ENCODE results near the gene LY6G6D. TPM values are rescaled to one million over a fixed set of nuclear protein-coding genes. Genes with fewer than 3 reads are reported as not detected.
"Not testable (repeated sequence)": the region's sequence is repeated elsewhere in the genome, so short reads cannot be mapped to it uniquely, and the experiment has no call there.

Gene LY6G6D
- total RNA-seq, 1 experiment from 2014 or later: not detected

DNA sequence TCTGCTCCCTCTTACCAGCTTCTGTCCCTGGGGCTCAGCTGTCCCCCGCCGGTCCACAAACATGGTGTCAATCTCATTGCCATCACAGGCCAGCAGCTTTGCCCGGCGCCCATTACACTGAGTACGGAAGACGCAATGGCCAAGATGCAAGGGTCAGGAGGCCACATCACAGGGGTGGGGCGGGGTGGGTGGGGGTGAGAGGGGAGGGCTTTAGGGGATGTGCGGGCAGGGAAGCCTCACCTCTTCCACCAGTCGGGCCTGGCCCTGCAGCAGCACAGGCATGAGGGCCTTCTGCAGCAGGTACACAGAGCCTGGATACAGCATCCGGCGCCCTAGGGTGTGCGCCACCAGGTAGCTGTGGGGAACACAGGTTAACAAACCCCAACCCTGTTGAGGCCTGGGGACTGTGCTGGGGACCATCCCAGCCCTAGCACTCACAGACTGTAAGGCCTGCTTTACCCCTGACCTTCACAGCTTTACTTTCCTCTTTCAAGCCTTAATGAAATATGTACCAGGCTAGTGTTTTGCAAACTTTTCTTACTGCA, 23.5 kb upstream of the LY6G6D start:
- DNase-seq (ENCODE audit: extremely low read depth, low read depth): no peak

- DNase-seq (ENCODE audit: extremely low read depth, low read depth): no peak
These were observed 22.8 kb upstream of the LY6G6D start for GRCh38 chr6:31692353-31692752.

DNA sequence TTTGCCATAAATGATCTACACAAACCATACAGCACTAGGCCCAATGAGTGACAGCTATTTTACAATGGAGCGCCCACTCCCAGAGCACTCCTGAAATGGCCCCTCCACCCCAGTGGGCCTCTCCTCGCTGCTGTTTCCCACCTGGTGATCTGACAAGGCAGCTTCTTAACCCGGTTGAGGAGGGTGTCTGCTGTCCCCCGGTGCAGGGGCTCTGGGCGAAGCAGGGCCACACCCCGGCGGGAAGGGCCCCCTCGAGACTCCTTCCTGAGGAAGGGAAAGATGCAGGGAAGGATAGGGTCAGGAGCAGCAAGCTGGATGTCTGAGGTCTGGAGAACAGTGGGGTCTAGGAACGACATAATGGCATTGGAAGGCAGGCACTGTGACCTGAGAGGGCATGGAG, 22.3 kb upstream of the LY6G6D start:
- DNase-seq (ENCODE audit: extremely low read depth, low read depth): no peak

GRCh38 chr6:31693535-31693934, 21.6 kb upstream of the LY6G6D start:
- no peak for DNase-seq (ENCODE audit: extremely low read depth, low read depth)

DNA sequence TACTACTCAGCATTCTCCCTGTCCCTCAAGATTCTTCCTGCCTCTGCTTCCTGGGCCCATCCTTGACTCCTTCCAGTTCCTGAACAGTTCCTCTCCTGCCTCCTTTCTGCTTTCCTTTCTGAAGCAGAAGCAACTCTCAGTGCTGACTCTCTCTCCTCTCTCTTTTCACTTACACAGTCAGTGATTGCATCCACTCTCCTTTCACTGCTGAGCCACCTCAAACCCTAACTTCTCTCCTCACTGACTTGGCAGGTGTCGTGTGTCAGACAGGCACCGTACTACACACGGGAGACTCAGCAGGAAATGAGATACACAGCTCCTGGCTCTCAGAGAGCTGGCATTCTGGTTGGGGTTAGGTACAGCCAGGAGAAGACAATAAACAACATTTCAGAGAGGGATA, 17.6 kb upstream of the LY6G6D start:
- no peak for DNase-seq (ENCODE audit: extremely low read depth, low read depth)

GRCh38 chr6:31700740-31701401, 14.3 kb upstream of the LY6G6D start:
- no peak for DNase-seq (ENCODE audit: extremely low read depth, low read depth)

DNA sequence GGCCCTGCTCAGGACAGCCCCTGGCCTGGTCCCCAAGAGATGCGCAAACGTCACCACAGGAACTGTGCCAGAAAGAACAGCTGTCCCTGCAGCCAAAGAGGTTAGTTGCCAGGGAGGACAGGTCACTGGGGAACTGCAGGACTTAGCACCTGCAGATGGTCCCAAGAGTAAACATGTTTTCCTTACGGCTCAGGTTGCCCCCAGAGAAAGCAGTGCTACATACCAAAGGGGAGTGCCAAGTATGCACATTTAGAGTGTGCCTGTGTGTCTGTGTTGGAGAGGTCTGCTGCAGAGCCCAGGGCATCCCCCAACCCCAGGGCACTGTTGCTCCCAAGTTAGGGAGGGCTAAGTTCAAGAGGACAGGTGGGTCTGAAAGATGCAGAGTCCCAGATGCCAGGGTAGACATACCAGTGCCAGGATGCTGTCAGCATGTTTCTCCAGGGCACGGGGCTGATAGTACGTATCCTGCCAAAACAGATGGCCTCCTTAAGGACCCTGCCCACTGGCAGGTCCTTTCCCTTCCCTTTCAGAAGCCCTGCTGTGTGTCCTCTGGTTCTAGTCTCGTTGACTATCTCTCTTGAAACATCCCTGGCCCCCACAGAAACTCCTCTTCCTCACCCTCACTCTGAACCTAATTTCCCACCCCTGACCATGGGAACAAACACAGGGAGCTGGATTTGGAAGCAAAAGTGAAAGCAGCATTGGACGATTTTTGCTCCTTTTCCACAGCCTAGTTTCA, 13.3 kb upstream of the LY6G6D start:
- DNase-seq (ENCODE audit: extremely low read depth, low read depth): no peak

DNA sequence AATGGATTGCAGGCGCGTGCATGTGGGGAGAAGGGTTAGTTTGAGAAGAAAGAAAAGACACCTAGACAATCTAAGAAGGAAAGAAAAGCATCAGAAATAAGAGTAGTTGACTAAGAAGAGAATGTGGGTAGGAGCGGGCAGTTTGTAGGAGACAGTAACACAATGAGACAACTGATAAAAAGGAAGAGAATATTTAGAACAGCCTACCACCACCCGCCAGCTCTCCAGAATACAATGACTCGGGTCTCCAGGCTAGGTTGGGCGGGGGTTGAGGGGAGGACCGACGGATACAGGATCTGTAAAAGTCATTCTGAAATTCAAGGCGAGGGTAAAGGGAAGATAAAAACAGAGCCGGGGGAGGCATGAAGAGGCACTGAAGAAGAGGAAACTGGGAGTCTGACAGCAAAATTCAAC, 12.7 kb upstream of the LY6G6D start:
- DNase-seq (ENCODE audit: extremely low read depth, low read depth): no peak

GRCh38 chr6:31702819-31703716, 12.1 kb upstream of the LY6G6D start, which contains the start of gene ABHD16A:
TSS of gene ABHD16A (minus strand) at chr6:31703324. CDS start at chr6:31703281, 43 bp downstream.
- peak; percentile 95 for DNase-seq (ENCODE audit: extremely low read depth, low read depth)

DNA sequence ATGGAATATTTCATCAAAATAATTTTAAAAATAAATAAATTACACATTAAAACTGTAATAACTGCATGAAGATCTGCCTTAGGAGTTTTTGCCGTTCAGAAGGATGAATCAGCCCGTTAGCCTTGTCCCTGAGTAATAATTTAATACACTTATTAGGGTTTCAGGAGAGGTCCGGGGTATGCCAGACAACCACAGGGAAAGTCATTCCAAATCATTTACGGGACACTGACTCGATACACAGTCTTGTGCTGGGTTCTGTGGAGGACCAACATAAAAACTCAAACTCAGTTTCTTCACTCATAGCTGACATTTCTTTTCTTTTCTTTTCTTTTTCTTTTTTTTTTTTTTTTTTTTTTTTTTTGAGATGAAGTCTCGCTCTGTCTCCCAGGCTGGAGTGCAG, 9.2 kb upstream of the LY6G6D start:
- no peak for DNase-seq (ENCODE audit: extremely low read depth, low read depth)

DNA sequence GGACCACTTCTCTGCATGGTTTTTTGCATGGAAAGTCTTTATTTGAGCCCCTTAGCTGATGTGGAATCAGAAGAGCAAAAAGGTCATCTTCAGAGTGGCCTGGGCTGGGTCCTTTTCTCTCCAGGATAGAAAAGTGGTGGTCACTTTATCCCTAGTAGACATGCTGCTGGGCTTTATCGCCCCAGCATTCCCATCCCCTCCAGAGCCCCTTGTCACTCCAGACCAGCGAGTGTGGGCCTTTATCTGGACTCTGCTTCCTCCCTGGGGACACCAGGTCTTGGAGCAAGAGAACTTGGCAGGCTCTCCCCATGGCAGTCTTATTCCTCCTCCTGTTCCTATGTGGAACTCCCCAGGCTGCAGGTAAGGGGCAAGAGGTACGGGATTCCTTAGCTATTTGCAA, 8.5 kb upstream of the LY6G6D start, which contains the start of gene LY6G6F:
Gene LY6G6F (plus strand): TSS at position 268 of the 400 bp plus-strand sequence. CDS start 41 bp downstream, at position 309.
- DNase-seq (ENCODE audit: extremely low read depth, low read depth): no peak

- no peak for DNase-seq (ENCODE audit: extremely low read depth, low read depth)
These were observed 7.4 kb upstream of the LY6G6D start for GRCh38 chr6:31707701-31708100.

- no peak for DNase-seq (ENCODE audit: extremely low read depth, low read depth)
These were observed 6.9 kb upstream of the LY6G6D start for GRCh38 chr6:31708224-31708623.

DNA sequence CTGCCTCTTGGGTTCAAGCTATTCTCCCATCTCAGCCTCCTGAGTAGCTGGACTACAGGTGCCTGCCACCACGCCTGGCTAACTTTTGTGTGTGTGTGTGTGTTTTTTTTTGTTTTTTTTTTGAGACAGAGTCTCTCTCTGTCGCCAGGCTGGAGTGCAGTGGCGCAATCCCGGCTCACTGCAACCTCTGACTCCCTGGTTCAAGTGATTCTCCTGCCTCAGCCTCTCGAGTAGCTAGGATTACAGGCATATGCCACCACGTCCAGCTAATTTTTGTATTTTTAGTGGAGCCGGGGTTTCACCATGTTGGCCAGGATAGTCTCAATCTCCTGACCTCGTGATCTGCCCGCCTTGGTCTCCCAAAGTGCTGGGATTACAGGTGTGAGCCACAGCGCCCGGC, 6.0 kb upstream of the LY6G6D start:
- DNase-seq (ENCODE audit: extremely low read depth, low read depth): not testable (repeated sequence)

GRCh38 chr6:31710523-31711219, 4.5 kb upstream of the LY6G6D start:
- no peak for DNase-seq (ENCODE audit: extremely low read depth, low read depth)

DNA sequence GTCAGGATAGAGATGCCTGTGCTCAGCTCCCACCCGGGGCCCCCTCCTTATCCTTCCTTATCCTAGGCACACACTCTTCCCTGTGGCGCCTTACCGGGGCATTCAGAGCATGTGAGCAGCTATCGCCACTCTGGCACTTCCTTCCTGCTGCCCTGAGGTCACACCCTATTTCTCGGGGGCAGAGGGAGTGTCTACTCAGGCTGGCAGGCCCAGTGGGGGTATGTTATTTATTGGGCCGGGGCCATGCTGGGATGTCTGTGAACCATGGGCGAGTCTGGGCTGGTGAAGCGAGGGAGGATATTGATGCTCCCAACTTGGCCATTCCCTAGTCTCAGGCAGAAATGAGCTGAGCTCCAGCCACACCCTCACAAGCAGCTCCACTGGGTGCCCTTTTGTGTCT, 3.9 kb upstream of the LY6G6D start:
- no peak for DNase-seq (ENCODE audit: extremely low read depth, low read depth)

GRCh38 chr6:31712296-31712695, 2.9 kb upstream of the LY6G6D start:
- DNase-seq (ENCODE audit: extremely low read depth, low read depth): no peak

GRCh38 chr6:31713465-31713864, 1.7 kb upstream of the LY6G6D start:
- no peak for DNase-seq (ENCODE audit: extremely low read depth, low read depth)

GRCh38 chr6:31713991-31714684, 1.0 kb upstream of the LY6G6D start:
- no peak for DNase-seq (ENCODE audit: extremely low read depth, low read depth)
